WTC11 (cell line): Measurements from ENCODE around the gene SLC13A3.

Source experiments
- CREM ChIP-seq: sonication (generic); formaldehyde crosslinking; IDR thresholded peaks from 2 replicates; pipeline ENCODE4 v1.8.1; 2022; ENCODE audit warnings: mild to moderate bottlenecking, missing genetic modification reagents, moderate library complexity
- CTCF ChIP-seq: fragments of 200-600 bp; IDR thresholded peaks from 2 replicates; pipeline ENCODE4 v1.8.0; 2022; ENCODE audit warnings: antibody characterized with exemption

GRCh38 chr20:46621492-46621891 lies 29.8 kb downstream of the SLC13A3 start:
- TF ChIP-seq CREM (no peak), CTCF (no peak)
